SU-DHL-6 (cell line): Measurements from ENCODE around the gene C19orf53.

Experiments
- CTCF ChIP-seq: fragments of 200-600 bp; sonication (generic); IDR thresholded peaks from one replicate; pipeline ENCODE4 v1.5.1; 2017; ENCODE audit warnings: antibody characterized with exemption, mild to moderate bottlenecking, low read length, moderate library complexity; ENCODE audit not compliant: insufficient read depth, poor library complexity, severe bottlenecking
- EZH2phosphoT487 ChIP-seq: fragments of 200-600 bp; sonication (generic), shearing (Covaris generic); conservative IDR thresholded peaks from 2 replicates; pipeline ENCODE4 v1.6.1; 2018; ENCODE audit warnings: mild to moderate bottlenecking, antibody characterized with exemption, low read length, moderate library complexity, mixed read lengths

GRCh38 chr19:13766095-13766481, 8.2 kb upstream of the C19orf53 start:
- TF ChIP-seq CTCF (no peak), EZH2phosphoT487 (no peak)
